ENCODE results near the gene FYB1. TPM values are rescaled to one million over a fixed set of nuclear protein-coding genes. Genes with fewer than 3 reads are reported as not detected.

The FYB1 gene
- total RNA-seq, 1 experiment from 2014 or later, result not detected

GRCh38 chr5:39253196-39253595, 33.8 kb upstream of the FYB1 start:
- no peak overlapping the region for H2BK20ac ChIP-seq (ENCODE audit: low read depth, low read length, poor library complexity, severe bottlenecking)

More at GRCh38 chr5:39253196-39253595, 33.8 kb upstream of the FYB1 start:
- Histone ChIP-seq H4K91ac (ENCODE audit: insufficient read length, low read depth, low read length) (no peak overlapping the region), H4K5ac (ENCODE audit: insufficient read length, low read depth, low read length) (no peak overlapping the region), H3K14ac (ENCODE audit: insufficient read depth, low read length) (no peak overlapping the region), H3K79me1 (ENCODE audit: insufficient read depth, low read depth, low read length, poor library complexity, severe bottlenecking) (no peaks in the 10 kb centered on the region), H3K56ac (ENCODE audit: insufficient read length, low read depth, low read length) (no peak overlapping the region), H4K8ac (replicated peaks; ENCODE audit: insufficient read length, low read depth, low read length) (no peak overlapping the region), H3K9me3 (ENCODE audit: control insufficient read depth, low read depth, low read length) (no peaks in the 10 kb centered on the region), H2BK120ac (ENCODE audit: low read depth, low read length, poor library complexity, severe bottlenecking) (no peak overlapping the region), H3K4me1 (ENCODE audit: insufficient read depth, low read length) (no peaks in the 10 kb centered on the region), H3K27ac (ENCODE audit: insufficient read length, low read depth, low read length) (no peak overlapping the region), H2BK12ac (ENCODE audit: insufficient read length, low read depth, low read length) (no peak overlapping the region), H3K9ac (ENCODE audit: extremely low read depth, insufficient read length, low read length) (no peak overlapping the region), H3K18ac (ENCODE audit: insufficient read length, low read depth, low read length) (no peak overlapping the region), H3K23ac (ENCODE audit: insufficient read length, low read depth, low read length) (no peak overlapping the region), H2AFZ (ENCODE audit: low read length) (no peak overlapping the region), H3T11ph (ENCODE audit: low read length) (no peak overlapping the region), H2AK5ac (ENCODE audit: insufficient read length, low read length) (no peak overlapping the region), H3K4ac (ENCODE audit: low read depth, low read length) (no peak overlapping the region), H2BK5ac (ENCODE audit: insufficient read length, low read length) (no peak overlapping the region), H4K20me1 (ENCODE audit: control insufficient read depth, insufficient read depth, insufficient read length) (no peaks in the 10 kb centered on the region), H3K23me2 (ENCODE audit: insufficient read length, low read depth, low read length, poor library complexity, severe bottlenecking) (no peaks in the 10 kb centered on the region), H3K4me2 (ENCODE audit: insufficient read depth, insufficient read length, low read length) (no peak overlapping the region), H3K27me3 (ENCODE audit: insufficient read depth, low read length) (no peaks in the 10 kb centered on the region), H2BK15ac (ENCODE audit: low read depth, low read length) (no peak overlapping the region), H3K79me2 (ENCODE audit: insufficient read depth, low read length) (no peaks in the 10 kb centered on the region)
- no peaks in the 10 kb centered on the region for H3K27me3 Mint-ChIP-seq (ENCODE audit: low read depth)
- H3K4me1 Mint-ChIP-seq, result no peaks in the 10 kb centered on the region
- DNase-seq, result no peak
- no peak overlapping the region for H3K27ac Mint-ChIP-seq
- no peak overlapping the region for H3K4me3 Mint-ChIP-seq
- no peak for TF ChIP-seq CTCF (conservative IDR thresholded peaks at IDR 0.05)
- H3K36me3 Mint-ChIP-seq (ENCODE audit: insufficient read depth in 1 of 3, low read depth in 3 of 3), result no peaks in the 10 kb centered on the region
- H3K9me3 Mint-ChIP-seq, result no peaks in the 10 kb centered on the region

All from H9 (cell line).